DMS153 treated with DMSO at 0.1 percent for 48 hours (cell line): Measurements from ENCODE around the gene HLA-DRB1.
"Not testable (repeated sequence)": the region's sequence is repeated elsewhere in the genome, so short reads cannot be mapped to it uniquely, and the experiment has no call there.

ENCODE experiments used
- DNase-seq: peaks from one replicate; lab custom pipeline; 2025; ENCODE audit not compliant: unreplicated experiment; lab: John Stamatoyannopoulos, UW

The HLA-DRB1 gene

GRCh38 chr6:32589596-32590449 is at the start of gene HLA-DRB1:
Gene HLA-DRB1 (minus strand): TSS chr6:32589848. CDS start chr6:32589742, 106 bp downstream.
- no peak for DNase-seq

GRCh38 chr6:32638532-32639219 is 49.0 kb upstream of the HLA-DRB1 start:
- no peak for DNase-seq

- no peak for DNase-seq
Measured at GRCh38 chr6:32637883-32638282, 48.2 kb upstream of the HLA-DRB1 start.

DNA sequence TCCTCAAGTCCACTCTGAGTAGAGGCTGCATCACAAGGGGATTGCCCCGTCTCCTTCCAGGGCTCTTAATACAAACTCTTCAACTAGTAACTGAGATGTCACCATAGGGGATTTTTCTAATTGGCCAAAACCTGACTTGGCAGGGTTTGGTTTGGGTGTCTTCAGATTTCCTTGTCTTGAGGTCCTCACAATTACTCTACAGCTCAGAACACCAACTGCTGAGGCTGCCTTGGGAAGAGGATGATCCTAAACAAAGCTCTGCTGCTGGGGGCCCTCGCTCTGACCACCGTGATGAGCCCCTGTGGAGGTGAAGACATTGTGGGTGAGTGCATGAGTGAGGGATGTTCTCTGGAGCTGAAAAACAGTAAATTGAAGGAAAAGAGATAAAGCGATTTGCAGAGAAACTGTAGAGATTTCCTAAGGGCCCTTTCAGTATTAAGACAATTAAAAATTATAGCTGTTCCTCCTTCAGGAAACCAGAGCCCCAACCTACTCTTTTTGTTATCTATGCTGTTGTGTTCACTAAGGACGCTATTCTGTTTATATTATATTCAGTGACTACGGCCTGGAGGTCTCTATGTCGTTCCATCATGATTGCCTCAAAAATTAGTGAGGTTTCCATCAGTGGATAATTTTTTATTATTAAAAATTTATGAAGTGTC is 47.7 kb upstream of the HLA-DRB1 start, which contains the start of gene HLA-DQA1:
Gene HLA-DQA1 (plus strand): TSS at position 188 of the 662 bp plus-strand sequence. CDS start 53 bp downstream, at position 241.
- DNase-seq = no peak

DNA sequence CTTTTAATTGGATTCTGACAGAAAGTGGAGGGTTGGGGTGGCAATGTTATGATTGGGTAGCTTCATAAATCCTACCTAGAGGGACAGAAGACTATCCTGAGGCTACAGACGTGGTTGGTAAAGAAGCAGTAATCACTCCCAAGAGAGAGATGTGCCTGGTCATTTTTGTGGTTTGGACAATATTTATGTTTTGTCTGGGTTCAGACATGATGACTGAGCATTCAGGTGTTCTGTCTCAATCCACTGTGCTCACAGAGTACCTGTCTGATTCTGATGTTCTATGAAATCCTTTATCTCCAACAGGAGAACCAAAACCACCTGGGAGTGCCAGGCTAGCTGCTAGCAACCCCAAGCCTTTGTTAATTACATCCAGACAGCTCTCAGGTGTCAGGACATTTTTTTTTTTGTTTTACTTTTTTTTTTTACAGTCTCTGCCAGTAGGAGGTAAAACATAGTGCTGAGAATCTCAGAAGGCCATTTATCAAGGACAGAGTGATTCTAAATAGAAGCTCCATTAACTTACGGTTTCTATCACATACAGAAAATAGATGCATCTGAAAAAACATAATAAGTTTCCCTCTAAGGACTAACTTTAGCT is 46.0 kb upstream of the HLA-DRB1 start:
- no peak for DNase-seq

DNA sequence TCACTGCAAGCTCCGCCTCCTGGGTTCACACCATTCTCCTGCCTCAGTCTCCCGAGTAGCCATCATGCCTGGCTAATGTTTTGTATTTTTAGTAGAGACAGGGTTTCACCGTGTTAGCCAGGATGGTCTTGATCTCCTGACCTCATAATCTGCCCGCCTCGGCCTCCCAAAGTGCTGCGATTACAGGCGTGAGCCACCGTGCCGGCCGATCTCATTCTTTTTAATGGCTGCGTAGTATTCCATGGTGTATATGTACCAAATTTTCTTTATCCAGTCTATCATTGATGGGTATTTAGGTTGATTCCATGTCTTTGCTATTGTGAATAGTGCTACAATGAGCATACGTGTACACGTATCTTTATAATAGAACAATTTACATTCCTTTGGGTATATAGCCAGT is 40.1 kb upstream of the HLA-DRB1 start:
- DNase-seq = not testable (repeated sequence)

GRCh38 chr6:32627831-32628230 is 38.2 kb upstream of the HLA-DRB1 start:
- DNase-seq = no peak

- DNase-seq = no peak
Measured at GRCh38 chr6:32627249-32627648, 37.6 kb upstream of the HLA-DRB1 start.

- no peak for DNase-seq
Measured at GRCh38 chr6:32625137-32625536, 35.5 kb upstream of the HLA-DRB1 start.

DNA sequence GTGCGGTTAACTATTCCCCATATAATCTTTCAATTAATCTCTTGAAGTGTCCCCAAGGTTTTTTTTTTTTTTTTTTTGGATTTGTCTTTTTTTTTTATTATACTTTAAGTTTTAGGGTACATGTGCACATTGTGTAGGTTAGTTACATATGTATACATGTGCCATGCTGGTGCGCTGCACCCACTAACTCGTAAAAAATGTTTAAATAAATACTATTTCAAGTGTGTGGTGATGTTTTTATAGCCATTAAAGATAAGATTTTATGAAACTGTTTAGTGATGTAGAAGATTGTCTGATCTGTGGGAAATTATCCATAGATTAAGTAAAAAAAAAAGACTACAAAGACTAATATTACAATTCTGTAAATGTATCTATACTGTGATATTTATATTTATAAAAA is 34.9 kb upstream of the HLA-DRB1 start:
- no peak for DNase-seq

DNA sequence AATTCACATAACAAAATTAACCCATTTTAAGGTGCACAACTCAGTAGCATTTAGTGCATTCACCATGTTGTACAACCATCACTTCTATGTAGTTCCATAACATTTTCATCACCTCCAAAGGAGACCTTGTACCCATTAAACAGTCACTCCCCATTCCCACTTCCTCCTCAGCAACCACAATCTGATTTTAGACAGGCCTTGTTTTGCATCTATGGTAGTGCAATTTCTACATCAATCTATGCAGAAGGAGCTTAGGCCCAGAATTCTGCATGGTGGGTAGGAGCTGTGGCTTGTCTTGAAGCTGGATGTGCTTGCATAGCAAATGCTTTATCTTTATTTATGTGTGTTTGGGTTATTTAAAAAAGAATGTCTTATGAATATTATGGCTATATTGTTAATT is 34.0 kb upstream of the HLA-DRB1 start:
- no peak for DNase-seq

DNA sequence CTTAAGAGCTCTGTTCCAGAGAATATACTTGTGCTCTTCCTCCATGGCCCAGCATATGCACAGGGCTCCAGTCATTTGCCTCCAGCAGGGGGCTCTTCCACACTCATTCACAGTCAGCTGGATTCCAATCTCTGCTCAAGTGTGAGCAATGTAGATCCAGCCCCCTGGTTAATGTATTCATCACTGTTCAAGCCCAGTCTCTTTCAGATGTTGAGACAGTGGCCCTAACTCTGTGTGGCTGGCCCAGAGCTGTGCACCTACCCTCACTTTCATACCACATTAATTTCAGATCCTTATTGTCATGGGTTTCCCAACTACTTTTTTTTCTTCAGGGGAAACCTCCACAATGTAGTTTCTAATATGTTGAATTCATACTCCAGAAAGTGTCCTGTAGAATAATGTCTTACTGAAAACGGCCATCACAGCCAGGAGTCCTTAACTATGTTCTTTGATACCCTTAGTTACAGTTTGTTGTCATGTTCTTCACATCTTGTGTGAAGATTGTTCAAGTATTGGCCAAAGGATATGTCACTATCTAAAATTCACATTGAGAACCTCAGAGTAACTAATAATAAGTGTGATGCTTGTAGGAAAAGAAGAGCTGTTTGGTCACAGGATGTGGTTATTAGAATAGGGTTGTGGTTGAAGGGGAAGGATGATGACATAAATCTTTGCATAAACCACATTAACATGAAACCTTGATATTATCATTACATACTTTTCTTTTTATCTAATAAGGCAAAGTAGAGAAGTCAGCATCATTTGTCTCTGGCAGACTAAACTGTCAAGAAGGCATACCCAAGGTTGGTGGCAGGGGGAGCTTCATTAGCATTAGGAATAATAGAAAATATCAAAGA is 33.1 kb upstream of the HLA-DRB1 start:
- DNase-seq = peak; percentile 22

DNA sequence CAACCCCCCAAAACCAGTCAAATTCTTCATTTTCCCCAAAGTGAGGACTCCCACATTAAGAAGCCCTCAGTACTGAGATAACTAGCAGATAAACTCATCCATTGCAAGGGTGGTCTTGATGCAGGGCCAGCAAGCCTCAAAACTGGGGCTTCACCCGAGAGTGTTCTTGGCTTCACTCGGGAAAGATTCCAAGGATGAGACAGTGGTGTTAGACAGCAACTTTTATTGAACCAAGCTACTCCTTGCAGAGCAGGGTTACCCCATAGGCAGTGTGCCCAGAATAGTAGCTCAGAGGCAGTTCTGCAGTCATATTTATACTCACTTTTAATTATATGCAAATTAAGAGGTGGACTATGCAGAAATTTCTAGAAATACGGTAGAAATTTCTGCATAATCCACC is 31.7 kb upstream of the HLA-DRB1 start:
- DNase-seq = no peak

DNA sequence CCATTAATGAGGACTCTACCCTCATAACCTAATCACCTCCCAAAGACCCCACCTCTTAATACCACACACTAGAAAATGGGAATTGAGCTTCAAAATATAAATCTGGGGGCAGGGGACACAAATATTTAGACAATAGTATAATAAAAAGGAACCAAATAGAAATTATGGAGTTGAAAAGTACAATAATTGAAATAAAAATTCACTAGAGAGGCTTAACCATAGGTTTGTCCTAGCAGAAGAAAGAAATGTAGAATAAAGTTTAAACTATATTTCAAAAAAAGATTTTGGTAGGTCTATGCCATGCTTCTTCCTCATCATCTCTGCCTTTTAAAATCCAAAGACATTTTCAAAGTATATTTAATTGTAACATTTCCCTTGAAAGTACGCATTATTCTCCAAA is 28.1 kb upstream of the HLA-DRB1 start:
- DNase-seq = no peak

- no peak for DNase-seq
Measured at GRCh38 chr6:32615885-32616532, 26.4 kb upstream of the HLA-DRB1 start.

- DNase-seq = no peak
Measured at GRCh38 chr6:32614366-32615081, 24.9 kb upstream of the HLA-DRB1 start.

DNA sequence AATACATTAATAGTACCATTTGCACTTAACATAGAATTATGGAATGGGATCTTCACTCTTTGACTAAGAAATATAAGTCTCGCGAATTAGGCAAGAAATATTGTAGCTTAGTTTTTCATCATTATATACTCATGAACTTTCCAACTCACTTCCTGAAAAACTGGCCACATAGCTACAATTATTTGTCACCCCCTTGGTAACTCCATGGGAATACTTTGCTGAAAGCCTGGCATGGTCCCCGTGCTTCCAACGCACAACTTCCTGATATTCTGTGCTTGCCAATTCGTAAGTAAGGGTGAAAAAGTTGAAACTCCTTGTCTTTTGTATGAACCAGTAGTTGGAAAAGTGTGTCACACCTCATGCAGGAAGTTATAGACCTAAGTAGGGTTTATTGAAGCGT is 23.8 kb upstream of the HLA-DRB1 start:
- DNase-seq = no peak

DNA sequence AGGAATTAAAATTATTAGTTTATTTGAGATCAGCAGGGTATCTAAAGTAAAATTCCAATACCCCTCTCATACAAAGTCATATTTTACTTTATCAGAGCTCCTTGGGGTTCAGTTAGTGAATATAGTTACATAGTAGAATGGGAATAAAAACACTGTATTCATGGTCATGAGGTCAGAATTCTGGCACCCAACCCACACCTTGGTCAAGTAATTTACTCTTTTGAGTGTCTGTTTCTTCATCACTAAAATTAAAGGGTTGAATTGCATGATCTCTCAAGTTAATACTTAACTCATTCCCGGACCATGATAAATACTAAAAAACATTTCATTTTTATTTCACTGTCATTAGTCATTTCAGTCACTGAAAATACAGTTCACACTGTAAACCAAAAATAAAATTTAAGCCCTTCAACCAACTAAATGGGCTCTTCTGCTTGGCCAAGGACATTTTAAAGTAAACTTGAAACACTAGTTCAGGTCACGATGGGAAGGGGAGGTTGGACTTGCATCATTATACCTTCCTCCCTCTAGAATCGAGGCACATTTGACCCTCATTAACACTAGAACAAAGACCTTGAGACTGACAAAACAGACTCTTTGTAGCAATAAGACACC is 21.1 kb upstream of the HLA-DRB1 start:
- DNase-seq = no peak
